Measurements from ENCODE around the gene PON1.
A peak's percentile ranks its signal among the peaks of the same experiment; 100 is the strongest.

Gene PON1

GRCh38 chr7:95330961-95331337 lies 6.6 kb upstream of the PON1 start:
- in situ Hi-C loops (cut with HindIII; ENCODE audit: low sequenced_read_pairs): no loop called here
- no peak for TF ChIP-seq CTCF (IDR thresholded peaks at IDR 0.05; ENCODE audit: low read depth, low read length)
- DNase-seq (ENCODE audit: low read depth, low spot score): no peak
- H3K4me3 ChIP-seq (ENCODE audit: low read depth, low read length): no peak overlapping the region

GRCh38 chr7:95330204-95330960 lies 6.0 kb upstream of the PON1 start:
- no peak overlapping the region for H3K4me3 ChIP-seq (ENCODE audit: low read depth, low read length)
- in situ Hi-C loops (cut with HindIII; ENCODE audit: low sequenced_read_pairs): no loop called here
- TF ChIP-seq CTCF (IDR thresholded peaks at IDR 0.05; ENCODE audit: low read depth, low read length): no peak
- peak; percentile 18 for DNase-seq (ENCODE audit: low read depth, low spot score)

- no peak for TF ChIP-seq CTCF (IDR thresholded peaks at IDR 0.05; ENCODE audit: low read depth, low read length)
Measured at GRCh38 chr7:95327356-95327755, 3.0 kb upstream of the PON1 start.

GRCh38 chr7:95323410-95324129 lies 762 bp downstream of the PON1 start:
- no peak overlapping the region for H3K4me3 ChIP-seq (ENCODE audit: low read depth, low read length)
- no peak for TF ChIP-seq CTCF (IDR thresholded peaks at IDR 0.05; ENCODE audit: low read depth, low read length)
- no peak for DNase-seq (ENCODE audit: low read depth, low spot score)
- in situ Hi-C loops (cut with HindIII; ENCODE audit: low sequenced_read_pairs): no loop called here

More at GRCh38 chr7:95327356-95327755, 3.0 kb upstream of the PON1 start:
- in situ Hi-C loops (cut with HindIII; ENCODE audit: low sequenced_read_pairs): no loop called here
- no peak overlapping the region for H3K4me3 ChIP-seq (ENCODE audit: low read depth, low read length)
- DNase-seq (ENCODE audit: low read depth, low spot score): no peak

- DNase-seq (ENCODE audit: low read depth, low spot score): no peak
- no peak overlapping the region for H3K4me3 ChIP-seq (ENCODE audit: low read depth, low read length)
- TF ChIP-seq CTCF (IDR thresholded peaks at IDR 0.05; ENCODE audit: low read depth, low read length): no peak
- in situ Hi-C loops (cut with HindIII; ENCODE audit: low sequenced_read_pairs): no loop called here
Measured at GRCh38 chr7:95322854-95323253, 1.5 kb downstream of the PON1 start.

- DNase-seq (ENCODE audit: low read depth, low spot score): no peak
- in situ Hi-C loops (cut with HindIII; ENCODE audit: low sequenced_read_pairs): no loop called here
- no peak for TF ChIP-seq CTCF (IDR thresholded peaks at IDR 0.05; ENCODE audit: low read depth, low read length)
Measured at GRCh38 chr7:95322396-95322795, 1.9 kb downstream of the PON1 start.

More at GRCh38 chr7:95322396-95322795, 1.9 kb downstream of the PON1 start:
- no peak overlapping the region for H3K4me3 ChIP-seq (ENCODE audit: low read depth, low read length)

All from astrocyte of the spinal cord (primary cell).